DND-41 (cell line): Measurements from ENCODE around the gene HENMT1.
"Not testable (repeated sequence)": the region's sequence is repeated elsewhere in the genome, so short reads cannot be mapped to it uniquely, and the experiment has no call there.

ENCODE experiments used
- CTCF ChIP-seq: IDR thresholded peaks from 2 replicates; pipeline ENCODE4 v1.5.1; 2012; ENCODE audit warnings: borderline replicate concordance, low read length, moderate library complexity, mild to moderate bottlenecking; ENCODE audit not compliant: poor library complexity, severe bottlenecking; ENCODE audit errors: extremely low read depth
- EZH2 ChIP-seq: IDR thresholded peaks from 3 replicates; pipeline ENCODE4 v1.6.1; 2012; ENCODE audit warnings: borderline replicate concordance, low read depth, mild to moderate bottlenecking, moderate library complexity, low read length, inconsistent platforms; ENCODE audit not compliant: severe bottlenecking

GRCh38 chr1:108702109-108702508 is 41.2 kb upstream of the HENMT1 start:
- TF ChIP-seq CTCF, EZH2: not testable (repeated sequence)
